ENCODE data around the gene AFDN.

Gene AFDN

DNA sequence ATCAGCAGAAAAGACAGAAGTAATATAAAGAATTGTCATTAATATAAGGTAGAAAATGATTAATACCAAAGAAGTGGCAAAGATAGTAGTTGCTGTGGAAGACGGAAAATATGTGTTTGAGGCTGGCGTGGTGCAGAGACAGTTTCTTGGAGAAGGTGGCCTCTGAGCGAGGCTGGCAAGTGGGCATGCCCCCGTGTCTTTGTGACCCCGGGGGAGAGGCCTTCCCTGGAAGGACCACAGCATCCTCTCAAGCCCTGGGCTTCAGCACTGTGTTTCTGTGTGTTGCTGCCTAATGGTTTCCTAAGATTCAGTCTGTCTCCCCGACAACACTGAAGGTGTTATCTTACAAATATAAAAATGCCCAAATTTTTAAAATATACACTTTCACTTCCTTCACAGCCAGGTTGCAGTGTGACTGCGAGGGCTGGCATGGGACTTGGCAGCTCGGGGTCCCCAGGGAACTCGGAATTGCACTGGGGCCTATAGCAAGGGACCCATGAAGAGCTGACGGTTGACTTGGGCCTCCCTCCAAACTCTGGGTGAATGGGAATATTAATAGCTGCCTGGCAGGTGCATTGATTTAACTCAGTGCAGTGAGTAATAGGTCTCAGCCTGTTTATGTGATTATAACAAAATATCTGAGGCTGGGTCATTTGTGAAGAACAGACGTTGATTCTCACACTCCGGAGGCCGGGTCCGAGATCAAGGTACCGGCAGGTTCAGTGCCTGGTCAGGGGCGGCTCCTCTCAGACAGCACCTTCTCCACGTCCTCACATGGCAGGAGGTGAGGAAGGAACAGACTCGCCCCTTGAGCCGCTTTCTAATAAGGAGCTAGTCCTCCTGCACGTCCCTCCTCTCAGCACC is 47.4 kb upstream of the AFDN start:
- Histone ChIP-seq H3K4me3 (ENCODE audit: low read length) (no peak overlapping the region), H3K9ac (ENCODE audit: low read length) (no peak overlapping the region), H3K9me3 (replicated peaks; ENCODE audit: insufficient read depth, low read length) (no peaks in the 10 kb centered on the region), H3F3A (ENCODE audit: insufficient read depth, low read length) (no peaks in the 10 kb centered on the region), H3K27ac (ENCODE audit: low read length) (no peak overlapping the region), H3K9me2 (replicated peaks; ENCODE audit: insufficient read depth, low read length) (no peaks in the 10 kb centered on the region), H3K4me2 (ENCODE audit: low read depth, low read length) (no peak overlapping the region), H3K27me3 (replicated peaks; ENCODE audit: insufficient read depth, low read length) (no peaks in the 10 kb centered on the region), H3K36me3 (replicated peaks; ENCODE audit: insufficient read depth, low read length) (no peaks in the 10 kb centered on the region), H4K20me1 (ENCODE audit: insufficient read depth, low read length) (no peaks in the 10 kb centered on the region), H3K4me1 (ENCODE audit: low read length) (no peaks in the 10 kb centered on the region), H2AFZ (ENCODE audit: low read length) (no peak overlapping the region), H3K79me2 (ENCODE audit: low read length) (no peaks in the 10 kb centered on the region)
- TF ChIP-seq CTCF (IDR thresholded peaks at IDR 0.05; ENCODE audit: low read length), result no peak
- TF ChIP-seq EZH2 (optimal IDR thresholded peaks at IDR 0.05; ENCODE audit: low read depth, low read length), result no peak
- no peak for TF ChIP-seq EZH2phosphoT487 (IDR thresholded peaks at IDR 0.05; ENCODE audit: low read length)
- no peak for DNase-seq

DNA sequence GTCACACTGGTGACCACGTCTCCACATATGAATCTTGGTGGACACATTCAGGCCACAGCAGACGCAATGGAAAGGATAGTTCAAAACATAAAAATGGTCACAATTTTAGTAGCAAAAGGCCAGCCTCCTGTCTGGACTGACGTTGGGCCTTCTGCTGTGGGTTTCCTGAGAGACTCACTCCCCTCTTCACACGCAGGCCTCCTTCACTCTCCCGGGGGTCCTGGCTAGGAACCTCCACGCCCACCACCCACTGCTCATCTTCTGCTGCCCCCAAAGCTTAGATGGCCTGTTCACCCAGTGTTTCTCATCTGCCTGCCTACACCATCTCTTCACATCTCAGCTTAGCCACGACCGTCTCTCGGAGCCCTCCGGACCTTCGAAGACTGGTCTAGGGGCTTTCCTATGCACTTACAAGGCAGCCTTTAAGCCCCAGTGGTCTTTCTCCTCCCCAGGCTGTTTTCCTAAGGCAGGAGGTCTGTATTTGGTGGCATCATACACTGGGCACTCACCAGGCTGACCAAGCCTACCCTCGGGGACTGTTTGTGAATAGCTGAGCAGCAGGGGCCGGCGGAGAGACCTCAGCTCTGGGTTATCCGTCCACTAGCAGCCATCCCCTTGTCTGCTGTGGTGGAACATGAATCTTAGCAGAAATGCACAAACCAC is 46.6 kb upstream of the AFDN start:
- Histone ChIP-seq H2AFZ (ENCODE audit: low read length) (no peak overlapping the region), H3F3A (ENCODE audit: insufficient read depth, low read length) (no peaks in the 10 kb centered on the region), H3K27ac (ENCODE audit: low read length) (no peak overlapping the region), H3K36me3 (replicated peaks; ENCODE audit: insufficient read depth, low read length) (no peaks in the 10 kb centered on the region), H3K4me1 (ENCODE audit: low read length) (no peaks in the 10 kb centered on the region), H3K79me2 (ENCODE audit: low read length) (no peaks in the 10 kb centered on the region), H3K27me3 (replicated peaks; ENCODE audit: insufficient read depth, low read length) (no peaks in the 10 kb centered on the region), H3K4me3 (ENCODE audit: low read length) (no peak overlapping the region), H4K20me1 (ENCODE audit: insufficient read depth, low read length) (no peaks in the 10 kb centered on the region), H3K9me3 (replicated peaks; ENCODE audit: insufficient read depth, low read length) (no peaks in the 10 kb centered on the region), H3K9ac (ENCODE audit: low read length) (no peak overlapping the region), H3K4me2 (ENCODE audit: low read depth, low read length) (no peak overlapping the region), H3K9me2 (replicated peaks; ENCODE audit: insufficient read depth, low read length) (no peaks in the 10 kb centered on the region)
- DNase-seq, result no peak
- TF ChIP-seq EZH2 (optimal IDR thresholded peaks at IDR 0.05; ENCODE audit: low read depth, low read length) (no peak), EZH2phosphoT487 (IDR thresholded peaks at IDR 0.05; ENCODE audit: low read length) (no peak), CTCF (IDR thresholded peaks at IDR 0.05; ENCODE audit: low read length) (no peak)

- no peak for DNase-seq
- Histone ChIP-seq H2AFZ (ENCODE audit: low read length) (no peak overlapping the region), H3K4me1 (ENCODE audit: low read length) (no peaks in the 10 kb centered on the region), H4K20me1 (ENCODE audit: insufficient read depth, low read length) (no peaks in the 10 kb centered on the region), H3K9me3 (replicated peaks; ENCODE audit: insufficient read depth, low read length) (no peaks in the 10 kb centered on the region), H3K9me2 (replicated peaks; ENCODE audit: insufficient read depth, low read length) (no peaks in the 10 kb centered on the region), H3K4me2 (ENCODE audit: low read depth, low read length) (no peak overlapping the region), H3K27ac (ENCODE audit: low read length) (no peak overlapping the region), H3K9ac (ENCODE audit: low read length) (no peak overlapping the region), H3K27me3 (replicated peaks; ENCODE audit: insufficient read depth, low read length) (no peaks in the 10 kb centered on the region), H3K4me3 (ENCODE audit: low read length) (no peak overlapping the region), H3F3A (ENCODE audit: insufficient read depth, low read length) (no peaks in the 10 kb centered on the region), H3K79me2 (ENCODE audit: low read length) (no peaks in the 10 kb centered on the region), H3K36me3 (replicated peaks; ENCODE audit: insufficient read depth, low read length) (no peaks in the 10 kb centered on the region)
- TF ChIP-seq EZH2 (optimal IDR thresholded peaks at IDR 0.05; ENCODE audit: low read depth, low read length) (no peak), EZH2phosphoT487 (IDR thresholded peaks at IDR 0.05; ENCODE audit: low read length) (no peak), CTCF (IDR thresholded peaks at IDR 0.05; ENCODE audit: low read length) (no peak)
These were observed 45.5 kb upstream of the AFDN start for GRCh38 chr6:167781066-167781767.

Measured in MM.1S (cell line).